ENCODE measurements around the gene UBE2G1. TPM values are rescaled to one million over a fixed set of nuclear protein-coding genes. Genes with fewer than 3 reads are reported as not detected.

The UBE2G1 gene
- polyA plus RNA-seq, 1 donor (not counting 4 experiments of a cell fraction or from before 2014, with no cell fraction given), result 86.2 TPM

- dilution Hi-C loops (cut with MboI; ENCODE audit: extremely low pct_ligation_motif_present, low sequenced_read_pairs), result no loop called here
- peak overlapping the region; percentile 17 for H3K4me2 ChIP-seq (ENCODE audit: control insufficient read depth, extremely low read depth, insufficient read depth, low read depth, low read length)
- H3K9me3 ChIP-seq (ENCODE audit: control insufficient read depth, low read depth, low read length), result no peaks in the 10 kb centered on the region
- H3K36me3 ChIP-seq (ENCODE audit: control insufficient read depth in 2 of 2, extremely low read depth in 1 of 2, insufficient read depth in 2 of 2, low read length in 2 of 2), result no peaks in the 10 kb centered on the region
- no peak overlapping the region for H2AFZ ChIP-seq (ENCODE audit: control insufficient read depth, low read length)
- H3K4me1 ChIP-seq (ENCODE audit: control insufficient read depth, extremely low read depth, insufficient read depth, low read length), result peaks cover 27% of the 10 kb centered on the region
- peaks cover 4% of the 10 kb centered on the region for H3K9me1 ChIP-seq (ENCODE audit: control insufficient read depth, extremely low read depth, insufficient read depth, low read length)
- peak overlapping the region; percentile 60 for H3K27ac ChIP-seq (ENCODE audit: control insufficient read depth, insufficient read depth, low read length)
- peaks cover 32% of the 10 kb centered on the region for H4K20me1 ChIP-seq (ENCODE audit: control insufficient read depth, extremely low read depth, insufficient read depth, low read length)
- H3K4me3 ChIP-seq (ENCODE audit: control insufficient read depth in 2 of 3, extremely low read depth in 1 of 3, insufficient read depth in 2 of 3, low read depth in 1 of 3, low read length in 3 of 3), result no peak overlapping the region
- peaks cover 100% of the 10 kb centered on the region for H3K79me2 ChIP-seq (ENCODE audit: control insufficient read depth, insufficient read depth, low read length)
- no peak for TF ChIP-seq EZH2 (IDR thresholded peaks at IDR 0.05; ENCODE audit: low read length)
- TF ChIP-seq CTCF (optimal IDR thresholded peaks at IDR 0.05 in 1 of 3, IDR thresholded peaks at IDR 0.05 in 1 of 3, conservative IDR thresholded peaks at IDR 0.05 in 1 of 3; ENCODE audit: extremely low read depth in 1 of 3, insufficient read depth in 2 of 3, low read length in 3 of 3), result no peak
- no peak for DNase-seq (ENCODE audit: low read depth, low spot score)
- no peaks in the 10 kb centered on the region for H3K27me3 ChIP-seq (ENCODE audit: control insufficient read depth, extremely low read depth, insufficient read depth, low read length)
- FAIRE-seq, result peak; percentile 59
- peak overlapping the region; percentile 23 for H3K9ac ChIP-seq (ENCODE audit: control insufficient read depth, extremely low read depth, insufficient read depth, low read length)
Measured at GRCh38 chr17:4342535-4342934, 23.9 kb downstream of the UBE2G1 start.

DNA sequence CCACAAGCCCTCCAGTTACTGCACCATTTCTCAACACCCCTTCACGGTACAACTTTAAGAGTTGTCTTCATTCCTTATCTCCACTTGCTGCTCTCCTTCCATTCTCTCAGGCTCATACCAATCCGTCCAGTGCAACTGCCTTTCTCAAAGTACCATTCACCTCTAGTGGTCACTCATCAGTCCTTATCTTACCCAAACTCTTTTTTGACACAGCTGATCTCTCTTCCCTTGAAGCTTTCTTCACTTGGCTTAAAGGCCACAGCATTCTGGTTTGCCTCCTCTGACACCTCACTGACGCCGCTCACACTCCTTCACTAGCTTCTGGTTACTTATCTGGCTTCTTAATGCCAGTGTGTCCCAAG is 24.9 kb downstream of the UBE2G1 start:
- no peaks in the 10 kb centered on the region for H3K9me3 ChIP-seq (ENCODE audit: control insufficient read depth, low read depth, low read length)
- no peak for DNase-seq (ENCODE audit: low read depth, low spot score)
- TF ChIP-seq CTCF (optimal IDR thresholded peaks at IDR 0.05 in 1 of 3, IDR thresholded peaks at IDR 0.05 in 1 of 3, conservative IDR thresholded peaks at IDR 0.05 in 1 of 3; ENCODE audit: extremely low read depth in 1 of 3, insufficient read depth in 2 of 3, low read length in 3 of 3) (no peak), EZH2 (IDR thresholded peaks at IDR 0.05; ENCODE audit: low read length) (no peak)
- H3K9ac ChIP-seq (ENCODE audit: control insufficient read depth, extremely low read depth, insufficient read depth, low read length), result no peak overlapping the region
- peak overlapping the region; percentile 8 for H3K27ac ChIP-seq (ENCODE audit: control insufficient read depth, insufficient read depth, low read length)
- dilution Hi-C loops (cut with MboI; ENCODE audit: extremely low pct_ligation_motif_present, low sequenced_read_pairs), result no loop called here
- H3K9me1 ChIP-seq (ENCODE audit: control insufficient read depth, extremely low read depth, insufficient read depth, low read length), result peaks cover 4% of the 10 kb centered on the region
- no peaks in the 10 kb centered on the region for H3K27me3 ChIP-seq (ENCODE audit: control insufficient read depth, extremely low read depth, insufficient read depth, low read length)
- H3K79me2 ChIP-seq (ENCODE audit: control insufficient read depth, insufficient read depth, low read length), result peaks cover 100% of the 10 kb centered on the region
- no peaks in the 10 kb centered on the region for H3K36me3 ChIP-seq (ENCODE audit: control insufficient read depth in 2 of 2, extremely low read depth in 1 of 2, insufficient read depth in 2 of 2, low read length in 2 of 2)
- H2AFZ ChIP-seq (ENCODE audit: control insufficient read depth, low read length), result no peak overlapping the region
- H3K4me2 ChIP-seq (ENCODE audit: control insufficient read depth, extremely low read depth, insufficient read depth, low read depth, low read length), result no peak overlapping the region
- H3K4me3 ChIP-seq (ENCODE audit: control insufficient read depth in 2 of 3, extremely low read depth in 1 of 3, insufficient read depth in 2 of 3, low read depth in 1 of 3, low read length in 3 of 3), result no peak overlapping the region
- no peak for FAIRE-seq
- H3K4me1 ChIP-seq (ENCODE audit: control insufficient read depth, extremely low read depth, insufficient read depth, low read length), result peaks cover 23% of the 10 kb centered on the region
- H4K20me1 ChIP-seq (ENCODE audit: control insufficient read depth, extremely low read depth, insufficient read depth, low read length), result peaks cover 32% of the 10 kb centered on the region
